GM12878 (cell line): ENCODE data around the gene CRKL. TPM values are rescaled to one million over a fixed set of nuclear protein-coding genes. Genes with fewer than 3 reads are reported as not detected.

ENCODE experiments used
- ATAC-seq: fragments of 200-7000 bp; cut with Tn5 transposase; 3 replicates; pipeline ENCODE4 v1.9.1; 2020; ENCODE audit warnings: mild to moderate bottlenecking, moderate library complexity
- BruUV-seq: library from RNA; stranded (reverse); fragments of 400-500 nt; replicated peaks from 2 replicates; lab custom pipeline; 2021; lab: Mats Ljungman, UMichigan
- CTCF ChIA-PET: fragments of 300-600 bp; sonication (Branson Sonifier 250); formaldehyde crosslinking; extraction: SDS; loops from one replicate; lab custom pipeline; 2021; ENCODE audit warnings: inconsistent platforms; lab: Yijun Ruan, JAX
- POLR2A ChIA-PET: fragments of 350-600 bp; formaldehyde crosslinking; extraction: SDS; loops from one replicate; lab custom pipeline; 2021; ENCODE audit warnings: inconsistent platforms; lab: Charles Lee
- RAD21 ChIA-PET: fragments of 300-600 bp; sonication (Branson Sonifier 250); formaldehyde crosslinking; loops from one replicate; lab custom pipeline; 2023; ENCODE audit warnings: antibody characterized with exemption; ENCODE audit not compliant: unreplicated experiment; lab: Charles Lee
- SMC1A ChIA-PET: fragments of 300-600 bp; sonication (Branson Sonifier 250); formaldehyde crosslinking; loops from one replicate; lab custom pipeline; 2023; ENCODE audit not compliant: unreplicated experiment, uncharacterized antibody; lab: Charles Lee
- DNase-seq: peaks from one replicate; pipeline ENCODE4 v3.0.0-alpha.2; 2011; ENCODE audit warnings: low read depth, low spot score
- FAIRE-seq: peaks from 3 replicates; lab custom pipeline; 2011; peaks lifted over from hg19 to GRCh38; lab: Jason Lieb, UNC
- H2AFZ ChIP-seq: 2 replicates; pipeline ENCODE4 v1.6.0; 2011; ENCODE audit warnings: low read depth, low read length, control low read depth; ENCODE audit not compliant: control insufficient read depth
- H3K27ac ChIP-seq: 2 replicates; pipeline ENCODE4 v1.5.1; 2011; ENCODE audit warnings: control low read depth; ENCODE audit not compliant: control insufficient read depth, insufficient read depth
- H3K27me3 ChIP-seq, 2 experiments: replicated peaks in 1 of 2; 2 replicates each; pipeline versions ENCODE4 v1.6.0 to v1.6.1; 2011; ENCODE audit warnings: low read length in 1 of 2; ENCODE audit not compliant: control insufficient read depth in 2 of 2, insufficient read depth in 2 of 2
- H3K36me3 ChIP-seq, 2 experiments: 2 replicates each; pipeline ENCODE4 v1.5.1; 2011; ENCODE audit warnings: low read length in 1 of 2; ENCODE audit not compliant: control insufficient read depth in 2 of 2, insufficient read depth in 2 of 2
- H3K4me1 ChIP-seq: 2 replicates; pipeline ENCODE4 v1.6.1; 2011; ENCODE audit warnings: mild to moderate bottlenecking, low read length, moderate library complexity, mixed read lengths; ENCODE audit not compliant: control insufficient read depth, insufficient read depth
- H3K4me2 ChIP-seq: 2 replicates; pipeline ENCODE4 v1.6.0; 2011; ENCODE audit warnings: control low read depth; ENCODE audit not compliant: control insufficient read depth, insufficient read depth
- H3K4me3 ChIP-seq: fragments of 200-600 bp; sonication (generic); 2 replicates; pipeline ENCODE4 v1.5.1; 2016
- H3K79me2 ChIP-seq: 2 replicates; pipeline ENCODE4 v1.6.0; 2011; ENCODE audit warnings: low read length; ENCODE audit not compliant: control insufficient read depth, insufficient read depth
- H3K9ac ChIP-seq: 2 replicates; pipeline ENCODE4 v1.8.0; 2011; ENCODE audit warnings: low read length, control low read depth, mixed read lengths; ENCODE audit not compliant: control insufficient read depth, insufficient read depth
- H3K9me3 ChIP-seq: replicated peaks from 3 replicates; pipeline ENCODE4 v1.5.1; 2011; ENCODE audit warnings: mild to moderate bottlenecking, low read length; ENCODE audit not compliant: control insufficient read depth, insufficient read depth
- H4K20me1 ChIP-seq: 2 replicates; pipeline ENCODE4 v1.6.0; 2011; ENCODE audit not compliant: control insufficient read depth, insufficient read depth
- CBX5 ChIP-seq: sonication (generic); IDR thresholded peaks from 2 replicates; pipeline ENCODE4 v1.6.1; 2016; ENCODE audit warnings: low read depth, moderate library complexity, mild to moderate bottlenecking, inconsistent platforms
- E2F8 ChIP-seq: fragments of 450-650 bp; IDR thresholded peaks from 2 replicates; pipeline ENCODE4 v1.6.1; 2018; ENCODE audit warnings: mild to moderate bottlenecking, low read depth, moderate library complexity; ENCODE audit not compliant: partially characterized antibody
- EP300 ChIP-seq, 2 experiments: fragments of 150-350 bp in 1 of 2; IDR thresholded peaks; 2 replicates each; pipeline ENCODE4 v1.6.1; 2011 to 2012; ENCODE audit warnings: low read depth in 2 of 2, low read length in 2 of 2, borderline replicate concordance in 1 of 2, improper control_type of control experiment in 1 of 2, inconsistent platforms in 1 of 2; ENCODE audit not compliant: control insufficient read depth in 1 of 2
- ESRRA ChIP-seq: IDR thresholded peaks from 2 replicates; pipeline ENCODE4 v1.6.1; 2012; ENCODE audit warnings: mild to moderate bottlenecking, low read length, improper control_type of control experiment
- FOS ChIP-seq: IDR thresholded peaks from 3 replicates; pipeline ENCODE4 v1.6.1; 2011; ENCODE audit warnings: borderline replicate concordance; ENCODE audit not compliant: insufficient read length; ENCODE audit errors: extremely low read depth
- IRF4 ChIP-seq: IDR thresholded peaks from 2 replicates; pipeline ENCODE4 v1.6.1; 2011; ENCODE audit warnings: low read depth, low read length
- JUNB ChIP-seq: IDR thresholded peaks from 2 replicates; pipeline ENCODE4 v1.6.1; 2016; ENCODE audit warnings: antibody characterized with exemption, mild to moderate bottlenecking
- KAT2A ChIP-seq: conservative IDR thresholded peaks from 2 replicates; pipeline ENCODE4 v1.6.1; 2011; ENCODE audit warnings: low read depth, low read length; ENCODE audit not compliant: control insufficient read depth
- KLF5 ChIP-seq: fragments of 450-650 bp; IDR thresholded peaks from 2 replicates; pipeline ENCODE4 v1.6.1; 2014; ENCODE audit warnings: mild to moderate bottlenecking; ENCODE audit not compliant: partially characterized antibody
- MEF2A ChIP-seq: IDR thresholded peaks from 2 replicates; pipeline ENCODE4 v1.6.1; 2011; ENCODE audit warnings: low read depth, mild to moderate bottlenecking, low read length, moderate library complexity; ENCODE audit not compliant: insufficient read depth
- PML ChIP-seq: IDR thresholded peaks from 2 replicates; pipeline ENCODE4 v1.6.1; 2012; ENCODE audit warnings: low read length, inconsistent platforms
- RELA ChIP-seq: fragments of 450-650 bp; IDR thresholded peaks from 2 replicates; pipeline ENCODE4 v1.8.0; 2014; ENCODE audit warnings: borderline replicate concordance; ENCODE audit not compliant: partially characterized antibody
- SMAD1 ChIP-seq: fragments of 450-650 bp; IDR thresholded peaks from 2 replicates; pipeline ENCODE4 v1.6.1; 2018; ENCODE audit warnings: mild to moderate bottlenecking, low read depth; ENCODE audit not compliant: partially characterized antibody
- SMAD5 ChIP-seq: IDR thresholded peaks from 2 replicates; pipeline ENCODE4 v1.6.1; 2016; ENCODE audit warnings: antibody characterized with exemption, low read depth
- SP1 ChIP-seq: IDR thresholded peaks from one replicate; pipeline ENCODE4 v1.6.1; 2011; ENCODE audit warnings: low read depth, low read length
- SREBF1 ChIP-seq: IDR thresholded peaks from 2 replicates; pipeline ENCODE4 v1.6.1; 2012; ENCODE audit warnings: mild to moderate bottlenecking, low read length
- ZNF217 ChIP-seq: fragments of 450-650 bp; IDR thresholded peaks from 2 replicates; pipeline ENCODE4 v1.6.1; 2017; ENCODE audit warnings: antibody characterized with exemption, mild to moderate bottlenecking
- WGBS: methylation state at CpG from one replicate; pipeline ENCODE4 v1.1.6; 2016; ENCODE audit warnings: low lambda C conversion rate; ENCODE audit not compliant: insufficient replicate concordance, insufficient coverage; ENCODE audit errors: missing lambda C conversion rate; 5-methylcytosine and 5-hydroxymethylcytosine counted together
- in situ Hi-C: fragments of 300-500 bp; cut with MboI; formaldehyde crosslinking; loops from 9 replicates; pipeline ENCODE4 v1.14.3; 2018; ENCODE audit warnings: mixed read lengths
- intact Hi-C: fragments of 100-400 bp; cut with micrococcal nuclease; formaldehyde crosslinking; loops from one replicate; pipeline ENCODE4 v1.14.2; 2022; ENCODE audit not compliant: unreplicated experiment
- polyA plus RNA-seq, 11 experiments: library from polyadenylated mRNA; depleted of rRNA in 4 of 11; unstranded in 6 of 11; stranded (reverse) in 5 of 11; fragments of >200 nt; fragmentation: Nextera tagmentation in 4 of 11; fragmentation: Illumina TruSeq in 1 of 11; extraction: Ambion mirVana in 4 of 11; extraction: Trizol in 1 of 11; gene quantifications; 1 replicate in 1 of 11; 2 replicates in 10 of 11; pipeline versions ENCODE4 v1.2.1 to v1.2.3, GENCODE V29; 2011 to 2016; ENCODE audit warnings: inconsistent platforms in 2 of 11, missing spikeins in 2 of 11, low read depth in 1 of 11
- total RNA-seq, 4 experiments: library from RNA; depleted of rRNA in 3 of 4; stranded (reverse); fragments of >200 nt in 3 of 4; fragmentation: Illumina TruSeq in 1 of 4; extraction: Trizol in 1 of 4; gene quantifications; 2 replicates each; pipeline versions ENCODE4 v1.2.1 to v1.2.3, GENCODE V29; 2013 to 2021

The CRKL gene
- total and polyA plus RNA-seq, 10 of the 15 experiments (the other 5 are each of a cell fraction or from before 2014, with no cell fraction given), result 12.6 to 61.2 (median 32.7) TPM

DNA sequence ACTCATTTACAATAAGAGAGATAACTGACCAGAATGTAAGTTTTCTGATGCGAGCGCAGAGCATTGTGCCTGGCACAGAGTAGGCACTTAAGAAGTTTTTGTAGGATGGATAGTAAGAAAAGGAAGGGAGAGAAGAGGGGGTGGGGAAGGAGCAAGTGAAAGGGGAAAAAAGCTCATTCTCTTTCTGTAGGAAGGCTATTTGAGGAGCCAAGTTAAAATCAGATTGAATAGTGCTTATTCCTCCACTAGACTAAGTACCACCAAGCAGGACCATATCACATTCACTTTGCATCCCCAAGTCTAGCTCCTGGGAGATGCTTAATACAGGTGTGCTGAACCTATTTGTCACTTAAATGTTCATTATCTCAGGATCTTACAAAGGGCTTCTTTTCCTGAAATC, 14.1 kb upstream of the CRKL start (continued):
- no peak for TF ChIP-seq SMAD5
- TF ChIP-seq FOS, result no peak
- TF ChIP-seq ZNF217, result no peak
- TF ChIP-seq, all 136 proteins: peak for 0

GRCh38 chr22:20904008-20904979, 12.9 kb upstream of the CRKL start:
- Histone ChIP-seq H3K4me3 (no peak overlapping the region), H3K27ac (no peak overlapping the region), H3K79me2 (no peaks in the 10 kb centered on the region), H2AFZ (no peak overlapping the region), H3K9ac (no peak overlapping the region), H4K20me1 (no peaks in the 10 kb centered on the region), H3K36me3 (no peaks in the 10 kb centered on the region), H3K4me1 (no peaks in the 10 kb centered on the region), H3K4me2 (no peak overlapping the region), H3K27me3 (no peaks in the 10 kb centered on the region), H3K9me3 (no peaks in the 10 kb centered on the region)
- FAIRE-seq (no peak), DNase-seq (no peak), ATAC-seq (no peak)
- ChIA-PET CTCF (no interaction called here), POLR2A (no interaction called here), RAD21 (no interaction called here), SMC1A (interaction anchor here (0.6 to 1.0 kb wide), 2 partner anchors 9 to 921 kb away, joined by 3 read pairs; no protein-coding TSS in a partner anchor)
- no TSS peak for BruUV-seq
- intact Hi-C loops (no loop called here), in situ Hi-C loops (no loop called here)
- WGBS, result 51% methylated on average over 7 of the region's 7 CpGs
- TF ChIP-seq ZNF217, result no peak
- TF ChIP-seq PML, result no peak
- no peak for TF ChIP-seq ESRRA
- no peak for TF ChIP-seq EP300 (IDR thresholded peaks at IDR 0.05; ENCODE audit: borderline replicate concordance in 1 of 2, control insufficient read depth in 1 of 2, low read depth in 2 of 2, low read length in 2 of 2)
- no peak for TF ChIP-seq RELA
- TF ChIP-seq SMAD1, result no peak
- no peak for TF ChIP-seq SREBF1
- no peak for TF ChIP-seq KLF5
- no peak for TF ChIP-seq CBX5
- TF ChIP-seq KAT2A, result no peak
- TF ChIP-seq IRF4, result no peak
- no peak for TF ChIP-seq JUNB
- TF ChIP-seq SP1, result no peak
- no peak for TF ChIP-seq MEF2A
- no peak for TF ChIP-seq E2F8
